HG02759 (cell line): ENCODE measurements around the gene SPTLC2.

Experiments
- ATAC-seq: cut with Tn5 transposase; IDR thresholded peaks from one replicate; pipeline ENCODE4 v1.9.1; 2021; ENCODE audit warnings: mild to moderate bottlenecking, moderate library complexity; ENCODE audit not compliant: unreplicated experiment

Gene SPTLC2

DNA sequence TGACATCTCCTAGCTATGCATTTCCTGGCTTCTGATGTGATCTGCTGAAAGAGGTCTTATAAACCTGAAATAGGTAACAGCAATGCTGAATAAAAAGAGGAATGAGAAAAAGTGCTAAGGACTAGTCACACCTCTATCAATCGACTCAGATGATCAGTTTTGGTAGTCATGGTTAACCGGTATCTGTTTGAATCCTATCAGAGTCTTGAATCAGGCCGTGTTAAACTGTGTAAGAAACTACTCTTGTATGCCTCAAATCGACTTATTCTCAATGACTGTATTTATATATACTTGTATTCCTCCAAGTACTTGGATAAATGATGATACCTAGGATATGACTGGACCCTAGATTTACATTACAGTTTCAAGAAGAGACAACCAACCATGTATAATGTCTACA lies 107.1 kb downstream of the SPTLC2 start:
- ATAC-seq, result no peak

DNA sequence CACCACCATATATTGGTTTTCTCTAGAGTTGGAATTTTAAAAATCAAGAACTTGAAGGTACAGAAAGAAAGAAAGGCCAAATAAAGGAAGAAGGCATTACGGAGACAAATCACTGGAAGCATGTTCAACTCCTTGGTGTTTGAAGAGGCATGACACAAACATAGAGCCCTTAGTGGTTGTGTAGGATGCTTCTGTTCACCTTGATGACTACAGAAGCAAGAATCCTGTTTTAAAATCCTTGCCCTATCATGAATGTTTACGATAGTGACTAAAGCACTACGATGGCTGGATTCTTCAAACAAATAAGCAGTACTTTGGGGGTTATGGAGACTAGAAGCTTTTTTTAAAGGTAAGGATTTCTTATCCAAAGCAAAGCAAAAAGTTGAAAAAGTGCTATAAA lies 107.6 kb downstream of the SPTLC2 start:
- ATAC-seq, result no peak

DNA sequence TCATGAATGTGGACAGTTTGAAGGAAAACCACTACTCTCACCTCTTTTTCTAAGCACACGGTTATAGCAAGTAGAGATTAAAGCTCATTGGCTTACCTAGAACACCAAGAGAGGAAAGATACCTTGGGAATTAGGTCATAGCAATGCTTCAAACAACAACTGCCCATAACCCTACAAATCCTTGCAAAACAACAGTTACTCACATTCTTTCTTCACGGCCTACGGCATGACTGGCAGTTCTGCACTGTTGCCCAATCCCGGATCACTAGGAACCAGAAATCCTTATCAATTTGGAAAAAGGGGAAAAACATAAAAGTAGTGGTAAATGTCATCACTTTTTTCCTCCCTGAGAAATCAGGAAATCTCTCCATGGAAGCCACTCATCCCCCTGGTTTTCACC lies 108.2 kb downstream of the SPTLC2 start:
- ATAC-seq, result no peak

DNA sequence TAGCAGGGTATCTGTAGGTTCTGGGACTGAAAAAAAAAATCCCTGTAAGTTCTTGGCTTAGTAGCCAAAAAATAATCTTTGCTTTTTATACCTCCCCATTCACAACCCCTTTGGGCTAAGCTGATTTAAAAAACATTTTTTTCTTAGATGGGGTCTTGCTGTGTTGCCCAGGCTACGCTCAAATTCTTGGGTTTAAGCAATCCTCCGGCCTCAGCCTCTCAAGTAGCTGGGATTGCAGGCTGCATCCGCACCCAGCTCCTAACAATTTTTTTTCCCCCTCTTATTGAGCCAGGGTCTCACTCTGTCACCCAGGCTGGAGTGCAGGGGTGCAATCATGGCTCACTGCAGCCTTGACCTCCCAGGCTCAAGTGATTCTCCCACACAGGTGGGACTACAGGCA lies 108.7 kb downstream of the SPTLC2 start:
- ATAC-seq, result no peak

DNA sequence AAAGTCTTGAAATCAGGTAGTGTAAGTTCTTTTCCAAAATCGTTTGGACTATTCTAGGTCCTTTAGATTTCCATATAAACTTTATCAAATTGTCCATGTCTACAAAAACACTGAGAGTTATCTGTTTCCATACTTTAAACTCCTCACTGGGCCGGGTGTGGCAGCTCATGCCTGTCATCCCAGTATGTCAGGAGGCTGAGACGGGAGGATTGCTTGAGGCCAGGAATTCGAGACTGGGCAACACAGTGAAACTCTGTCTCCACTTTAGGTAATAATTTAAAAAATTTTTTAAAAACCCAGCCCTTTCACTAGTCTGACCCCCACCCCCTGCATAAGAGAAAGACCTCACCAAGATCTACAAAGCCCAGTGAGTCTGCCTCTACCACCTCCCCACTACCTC lies 111.4 kb downstream of the SPTLC2 start:
- ATAC-seq, result no peak

DNA sequence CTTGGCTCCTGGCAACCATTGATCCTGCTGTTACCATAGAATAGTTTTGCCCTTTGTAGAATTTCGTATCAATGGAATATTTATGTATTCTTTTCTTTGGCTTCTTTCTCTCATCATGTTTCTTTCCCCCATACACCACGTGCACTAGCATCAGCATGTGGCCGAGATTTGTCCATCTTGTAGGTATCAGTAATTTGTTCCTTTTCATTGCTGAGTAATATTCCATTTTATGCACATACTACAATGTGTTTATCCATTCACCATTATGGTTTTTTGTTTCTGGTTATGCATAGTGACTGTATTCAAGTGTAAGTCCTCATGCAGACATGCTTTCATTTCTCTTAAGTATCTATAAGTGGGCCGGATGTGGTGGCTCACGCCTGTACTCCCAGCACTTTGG lies 113.3 kb downstream of the SPTLC2 start:
- ATAC-seq, result no peak

DNA sequence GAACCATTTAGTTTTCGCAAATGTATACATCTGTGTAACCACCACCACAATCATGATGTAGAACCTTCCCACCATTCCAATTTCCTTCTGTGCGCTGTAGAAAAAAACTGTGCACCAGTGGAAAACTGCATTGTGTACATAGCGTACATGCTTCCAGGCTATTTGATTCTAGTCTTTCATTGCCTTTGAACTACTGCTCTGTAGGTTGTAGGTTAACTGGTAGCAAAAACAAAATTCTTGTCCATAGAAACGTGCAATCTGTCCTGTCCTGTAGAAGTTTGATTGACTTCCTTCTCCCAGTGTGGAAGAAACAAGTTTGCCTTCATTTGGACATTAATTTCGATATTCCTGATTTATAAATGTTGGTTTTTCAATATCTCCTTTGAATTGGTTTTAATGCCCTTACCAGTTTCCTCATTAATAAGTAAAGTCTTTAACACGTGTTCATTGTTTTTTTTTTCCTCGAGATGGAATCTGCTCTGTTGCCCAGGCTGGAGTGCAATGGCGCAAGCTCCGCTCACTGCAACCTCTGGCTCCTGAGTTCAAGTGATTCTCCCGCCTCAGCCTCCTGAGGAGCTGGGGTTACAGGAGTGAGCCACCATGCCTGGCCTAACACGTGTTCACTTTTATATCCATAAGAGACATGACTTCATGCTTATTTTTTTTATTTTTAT lies 114.2 kb downstream of the SPTLC2 start:
- no peak for ATAC-seq

DNA sequence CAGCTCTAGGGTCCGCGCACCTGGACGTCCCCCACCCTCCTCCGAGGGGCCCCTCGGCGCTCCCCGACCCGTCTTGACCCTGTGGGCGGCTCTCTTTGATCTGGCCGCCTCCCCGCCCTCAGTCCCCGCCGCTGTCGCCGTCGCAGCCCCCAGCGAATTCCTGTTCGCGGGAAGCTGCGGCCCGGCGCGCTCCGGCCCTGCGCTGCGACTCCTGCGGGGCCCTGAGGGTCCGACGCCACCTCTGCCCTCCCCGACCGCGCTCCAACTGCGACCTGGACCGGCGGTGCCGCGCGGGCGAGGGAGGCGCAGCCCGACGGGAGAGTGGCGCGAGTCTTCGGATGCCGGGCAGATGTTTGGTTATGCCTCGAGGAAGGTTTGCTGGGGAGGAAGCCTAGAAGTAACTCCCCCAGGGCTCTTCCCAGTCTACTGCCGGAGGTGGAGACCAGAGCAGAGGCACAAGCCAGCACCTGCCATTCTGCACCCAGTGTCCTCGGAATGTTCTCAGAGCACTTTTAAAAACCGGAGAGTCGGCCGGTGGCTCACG lies 117.4 kb downstream of the SPTLC2 start:
- no peak for ATAC-seq

DNA sequence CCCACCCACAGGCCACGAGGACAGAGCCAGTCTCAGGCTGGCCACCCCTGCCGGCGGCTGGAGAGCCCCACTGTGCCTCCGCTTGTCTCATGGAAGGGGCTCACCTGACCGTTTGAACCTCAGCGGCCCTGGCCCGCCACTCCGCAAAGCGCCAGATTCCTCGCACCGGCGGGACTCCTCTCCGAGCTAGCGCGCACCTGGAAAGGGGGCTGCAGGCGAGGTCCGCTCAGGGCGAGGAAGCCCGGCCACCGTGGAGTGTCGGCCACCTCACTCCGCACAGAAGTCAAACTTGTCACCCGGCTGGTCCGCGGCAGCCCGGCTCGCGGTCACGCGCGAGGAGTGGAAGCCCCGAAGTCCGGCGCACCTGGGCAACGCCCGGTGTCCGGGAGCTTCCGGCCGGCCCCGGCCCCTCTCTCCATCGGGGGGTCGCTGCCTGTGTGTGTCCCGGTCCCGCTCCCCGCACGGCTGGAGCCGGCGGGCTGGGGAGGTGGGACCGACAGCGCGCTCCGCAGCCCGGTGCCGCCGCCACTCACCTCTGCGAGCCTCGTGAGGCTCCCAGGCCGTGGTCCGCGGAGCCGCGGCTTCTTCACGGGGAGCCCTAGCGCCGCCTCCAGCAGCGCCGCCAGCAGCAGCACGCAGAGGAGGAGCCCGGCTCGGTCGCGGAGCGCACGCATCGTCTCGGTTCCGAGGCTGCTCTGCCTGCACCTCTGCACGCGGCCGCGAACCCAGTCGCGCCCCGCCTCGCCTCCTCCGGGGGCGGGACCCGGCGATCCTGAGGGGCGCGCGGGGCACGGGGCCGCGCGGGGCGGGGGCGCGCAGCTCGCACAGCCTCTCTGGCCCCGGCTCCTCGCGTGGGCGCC lies 118.1 kb downstream of the SPTLC2 start, which contains the start of gene ISM2:
Gene ISM2 (minus strand): TSS at position 697 of the 860 bp plus-strand sequence. CDS start 23 bp downstream, at position 674.
- ATAC-seq, result peak; percentile 67

DNA sequence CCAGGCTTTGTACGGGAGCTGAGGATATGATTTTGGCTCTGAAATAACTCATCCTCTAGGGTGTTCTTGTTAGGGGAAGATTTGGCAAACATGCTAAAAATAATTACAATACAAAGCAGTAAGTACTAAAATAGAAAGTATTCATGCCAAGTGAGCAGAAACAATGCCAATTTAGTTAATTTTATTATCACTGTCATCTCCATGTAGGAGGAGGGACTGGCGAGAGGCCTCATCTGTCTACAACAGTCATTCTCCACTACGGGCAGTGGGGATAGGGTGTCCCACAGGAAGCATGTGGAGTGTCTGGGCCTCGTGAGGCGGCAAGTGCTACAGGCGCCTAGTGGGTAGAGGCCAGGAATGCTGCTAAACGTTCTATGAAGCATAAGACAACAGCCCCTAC lies 121.1 kb downstream of the SPTLC2 start:
- ATAC-seq, result no peak

DNA sequence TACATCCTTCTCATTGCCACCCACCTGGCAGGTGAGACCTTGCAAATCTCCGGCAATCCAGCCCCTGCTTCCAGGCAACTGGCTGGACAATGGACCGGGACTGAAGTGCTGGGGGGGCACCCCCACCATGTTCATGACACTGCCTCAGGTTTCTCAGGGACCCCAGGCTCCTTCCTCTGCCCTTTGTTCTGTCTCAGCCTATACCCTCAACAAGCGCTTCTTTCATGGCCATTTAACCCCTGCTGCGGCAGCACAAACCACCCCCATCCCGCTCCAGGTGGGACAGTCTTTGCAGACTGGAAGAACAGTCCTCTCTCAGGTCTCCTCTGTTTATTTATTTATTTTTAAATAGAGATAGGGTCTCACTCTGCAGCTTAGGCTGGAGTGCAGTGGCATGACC lies 125.4 kb downstream of the SPTLC2 start:
- ATAC-seq, result no peak

DNA sequence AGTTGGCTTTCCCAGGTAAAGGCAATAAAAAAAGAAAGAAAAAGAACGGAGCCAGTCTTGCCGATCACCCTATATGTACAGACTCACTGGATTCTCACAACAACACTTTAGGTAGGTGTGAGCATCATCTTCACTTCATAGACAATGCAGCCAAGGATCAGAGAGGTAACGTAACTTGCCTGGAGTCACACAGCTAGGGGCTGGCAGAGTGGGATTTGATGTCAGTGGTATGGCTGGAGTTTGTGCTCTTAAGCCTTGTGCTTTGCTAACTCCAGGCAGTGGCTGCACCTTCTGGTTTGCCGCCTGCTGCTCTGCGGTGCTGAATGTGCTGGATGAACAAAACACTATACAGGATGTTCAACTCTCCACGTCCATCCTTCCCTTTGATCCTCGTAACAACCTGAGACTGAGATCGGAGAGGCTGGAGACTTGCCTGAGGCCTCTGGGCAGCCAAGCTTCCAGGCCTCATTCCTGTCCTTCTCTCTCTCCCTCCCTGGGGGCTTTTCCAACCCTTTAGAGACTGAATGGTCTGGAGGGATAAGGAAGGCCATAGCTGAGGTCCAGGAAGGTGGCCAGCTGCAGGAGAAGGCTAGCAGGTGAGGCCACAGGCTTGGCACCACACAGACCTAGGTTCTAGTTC lies 126.0 kb downstream of the SPTLC2 start:
- no peak for ATAC-seq

DNA sequence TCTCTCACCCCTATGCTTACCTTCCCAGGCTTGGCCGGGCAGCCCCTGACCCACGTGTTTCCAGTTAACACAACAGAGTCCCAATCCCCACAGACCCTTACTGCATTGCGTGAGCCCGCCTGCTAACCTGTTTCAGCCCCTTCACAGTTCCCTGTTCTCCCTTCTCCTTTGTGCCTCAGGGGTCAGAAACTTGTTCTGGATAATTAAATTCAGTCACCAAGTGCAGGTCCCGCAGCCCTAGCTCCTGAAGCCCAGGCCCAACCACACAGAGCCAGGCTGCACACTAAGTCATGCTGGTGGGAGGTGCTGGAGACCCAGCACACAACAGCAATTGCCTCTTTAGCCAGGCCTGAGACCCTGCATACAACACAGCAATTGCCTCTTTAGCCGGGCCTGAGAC lies 127.4 kb downstream of the SPTLC2 start:
- ATAC-seq, result no peak

DNA sequence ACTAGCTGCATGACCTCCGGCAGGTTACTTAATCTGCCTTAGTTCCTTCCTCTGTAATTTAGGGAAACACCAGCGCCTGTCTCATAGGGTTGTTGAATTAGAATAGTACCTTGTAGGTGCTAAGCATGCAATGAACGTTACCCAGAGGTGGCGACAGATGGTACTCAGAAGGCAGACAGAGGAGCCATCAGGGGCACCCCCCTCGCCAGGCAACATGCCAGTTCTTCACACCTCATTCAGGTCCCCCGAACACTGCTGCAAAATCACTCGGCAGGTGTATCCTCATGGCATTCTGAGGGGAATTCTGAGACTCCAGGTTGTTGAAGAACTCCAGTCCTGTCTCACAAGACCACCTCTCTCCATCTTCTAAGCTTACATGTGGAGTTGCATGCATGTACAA lies 127.9 kb downstream of the SPTLC2 start:
- ATAC-seq, result no peak

DNA sequence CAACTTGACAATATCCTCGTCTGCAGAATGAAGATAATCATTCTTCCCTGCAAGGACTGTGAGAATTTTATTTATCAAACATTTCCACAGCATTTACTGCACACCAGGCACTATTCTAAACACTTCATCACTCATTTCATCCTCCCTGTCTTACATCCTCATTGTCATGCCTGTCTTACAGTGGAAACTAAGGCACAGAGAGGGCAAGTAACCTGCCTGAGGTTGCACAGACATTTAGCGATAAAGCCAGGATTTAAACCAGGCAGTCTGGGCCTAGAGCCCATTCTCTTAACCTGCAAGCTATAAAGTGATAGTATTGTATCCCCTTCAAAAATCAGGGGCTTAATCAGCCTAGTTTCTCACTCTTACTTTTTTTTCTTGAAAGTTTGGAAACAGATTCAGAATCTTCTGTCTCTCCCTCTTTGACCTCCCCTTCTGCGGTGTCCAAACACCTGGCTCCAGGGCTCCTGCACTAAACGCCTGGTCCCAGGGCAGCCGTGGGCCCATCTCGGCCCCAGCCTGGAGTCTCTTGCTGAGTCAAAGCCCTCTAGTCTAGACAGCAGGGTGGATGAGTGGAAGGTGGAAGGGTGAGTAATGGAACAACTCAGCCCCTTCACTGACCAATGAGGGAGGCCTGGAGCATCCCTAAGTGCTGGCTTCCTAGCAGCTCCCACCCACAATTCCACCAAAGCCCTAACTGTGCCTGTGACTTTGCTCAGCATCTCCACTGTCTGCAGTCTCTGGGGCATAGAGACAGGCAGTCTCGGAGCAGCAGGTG lies 130.3 kb downstream of the SPTLC2 start:
- no peak for ATAC-seq

DNA sequence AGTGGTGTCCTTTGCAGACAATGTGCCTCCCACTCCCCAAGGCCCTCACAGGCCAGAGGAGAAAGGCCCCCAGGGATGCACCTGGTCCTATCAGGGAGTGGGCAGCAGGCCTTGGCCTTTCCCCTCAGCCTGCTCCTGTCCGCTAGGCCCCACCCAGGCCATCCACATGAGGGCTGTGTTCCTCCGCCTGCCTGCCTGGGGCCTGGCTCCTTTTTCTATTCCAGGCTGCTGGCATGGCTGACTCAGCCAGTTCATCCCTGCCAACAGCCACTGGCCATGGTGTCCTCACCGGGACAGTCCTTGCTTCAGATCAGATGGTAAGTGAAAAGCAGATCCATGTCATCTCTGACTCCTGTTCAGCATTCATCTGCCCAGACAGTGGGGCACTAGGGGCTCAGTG lies 131.2 kb downstream of the SPTLC2 start:
- ATAC-seq, result no peak

DNA sequence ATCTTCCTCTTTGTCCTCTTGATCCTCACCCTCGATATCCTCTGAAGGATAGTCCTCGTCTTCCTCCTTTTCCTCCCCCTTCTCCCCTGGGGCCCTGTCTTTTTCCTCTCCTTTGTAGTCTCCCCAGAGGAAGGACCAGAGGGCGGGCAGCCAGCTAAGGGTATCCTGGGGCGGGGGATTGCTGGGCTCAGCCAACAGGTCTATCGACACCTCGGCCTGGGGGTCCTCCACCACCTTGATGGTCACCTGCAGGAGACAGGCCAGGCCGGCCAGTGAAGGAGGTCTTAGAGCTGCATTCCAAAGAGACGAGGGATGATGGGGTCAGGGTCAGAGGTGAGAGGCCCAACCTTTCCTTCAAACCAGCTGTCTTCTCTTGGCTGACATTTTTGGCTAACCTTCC lies 134.0 kb downstream of the SPTLC2 start:
- ATAC-seq, result no peak

DNA sequence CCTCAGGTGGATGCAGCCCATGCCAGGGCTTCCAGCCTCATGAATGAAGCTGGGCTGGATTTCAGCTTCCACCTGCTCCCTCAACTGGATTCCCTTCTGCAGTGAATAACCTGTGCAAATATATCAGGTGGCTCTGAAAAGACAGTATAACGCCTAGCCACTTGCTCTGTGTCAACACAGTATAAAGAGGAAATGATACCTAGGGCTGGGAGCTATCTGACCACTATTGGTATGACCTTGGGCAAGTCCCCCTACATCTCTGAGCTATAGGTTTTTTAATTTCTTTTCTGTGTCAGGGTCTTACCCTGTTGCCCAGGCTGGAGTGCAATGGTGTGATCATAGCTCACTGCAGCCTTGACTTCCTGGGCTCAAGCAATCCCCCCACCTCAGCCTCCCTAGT lies 137.6 kb downstream of the SPTLC2 start:
- ATAC-seq, result peak; percentile 92

DNA sequence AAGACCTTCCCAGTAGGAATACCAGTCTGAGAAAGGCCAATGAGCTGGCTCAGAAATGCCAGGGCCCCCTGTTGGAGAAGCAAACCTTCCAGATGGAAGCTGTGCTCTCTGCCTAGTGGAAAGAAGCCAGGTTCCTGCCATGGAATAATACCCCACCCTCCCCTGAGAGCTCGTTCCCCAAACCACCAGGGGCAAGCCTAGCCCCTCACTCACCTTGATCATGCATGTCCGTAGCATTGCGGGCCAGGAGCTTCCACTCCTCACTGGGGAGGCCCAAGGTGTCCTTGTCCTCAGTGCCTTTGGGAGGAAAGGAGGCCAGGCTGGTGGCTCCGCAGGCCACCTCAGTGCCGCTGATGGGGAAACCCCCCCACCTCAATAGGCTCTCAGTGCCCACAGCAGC lies 138.4 kb downstream of the SPTLC2 start:
- no peak for ATAC-seq

DNA sequence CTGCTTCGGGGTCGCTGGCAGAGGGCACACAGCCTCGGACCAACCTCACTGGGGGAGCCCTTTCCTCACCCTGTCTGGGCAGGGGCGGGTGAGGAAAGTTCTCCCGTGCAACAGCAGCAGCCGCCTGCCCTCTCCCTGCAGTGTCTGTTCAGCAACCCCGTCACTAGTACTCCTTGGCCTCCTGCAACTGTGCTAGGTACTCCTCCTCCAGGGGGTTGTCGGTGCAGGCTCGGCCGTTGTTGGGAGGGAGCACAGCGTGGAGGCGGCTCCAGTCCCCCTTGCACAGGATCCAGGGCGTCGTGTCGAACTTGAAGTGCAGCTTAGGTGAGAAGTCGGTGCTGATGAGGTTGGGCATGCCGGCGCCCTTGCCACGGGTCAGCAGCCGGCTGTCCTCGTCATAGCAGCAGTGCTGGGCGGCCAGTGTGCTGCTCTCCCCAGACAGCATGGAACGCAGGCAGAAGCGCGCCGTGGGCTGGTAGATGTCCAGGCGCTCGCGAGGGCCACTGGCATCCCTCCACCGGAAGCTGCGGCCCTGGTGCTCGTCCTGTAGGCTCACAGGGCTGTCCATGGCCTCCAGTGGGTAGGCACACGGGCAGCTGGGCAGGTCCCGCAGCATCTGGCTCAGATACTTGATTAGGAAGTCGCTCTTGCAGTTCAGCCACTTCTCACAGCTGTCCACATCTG lies 140.9 kb downstream of the SPTLC2 start:
- ATAC-seq, result no peak
